Stimulated activated CD4-positive, alpha-beta T cell treated with anti-CD3 and anti-CD28 coated beads, TNF-alpha, amount 100 ng/mL, for 48 hours (primary cell): ENCODE measurements around the gene TECR.
"Not testable (repeated sequence)": the region's sequence is repeated elsewhere in the genome, so short reads cannot be mapped to it uniquely, and the experiment has no call there.

Experiments
- DNase-seq, 3 donors: peaks; one replicate each; pipeline ENCODE4 v3.0.0-alpha.2; 2020; ENCODE audit warnings: low read depth in 3 of 3

TECR gene

GRCh38 chr19:14529254-14530004, at the start of gene TECR:
Gene TECR, plus strand, starts transcription at chr19:14529594. Its CDS starts 103 bp downstream, at chr19:14529697.
- peak; percentile 100 for DNase-seq

- peak; percentile 57 to 65 (median 60) for DNase-seq
Measured at GRCh38 chr19:14479975-14480699, 49.3 kb upstream of the TECR start.

GRCh38 chr19:14480700-14481079, 48.7 kb upstream of the TECR start:
- no peak for DNase-seq

- DNase-seq, result no peak
Measured at GRCh38 chr19:14482172-14482941, 47.0 kb upstream of the TECR start.

- no peak for DNase-seq
Measured at GRCh38 chr19:14487370-14488125, 41.8 kb upstream of the TECR start.

GRCh38 chr19:14492756-14493337, 36.5 kb upstream of the TECR start:
- DNase-seq, result no peak

- DNase-seq, result no peak
Measured at GRCh38 chr19:14494411-14494810, 35.0 kb upstream of the TECR start.

- no peak for DNase-seq
Measured at GRCh38 chr19:14494910-14495671, 34.3 kb upstream of the TECR start.

GRCh38 chr19:14495672-14496028, 33.7 kb upstream of the TECR start:
- DNase-seq, result no peak

GRCh38 chr19:14496029-14496833, 33.2 kb upstream of the TECR start, which contains the start of gene GIPC1:
Gene GIPC1, minus strand, starts transcription at chr19:14496127. Its CDS starts 13,151 bp downstream, at chr19:14482976.
- peak; percentile 65 to 78 (median 70) for DNase-seq

- DNase-seq, result no peak
Measured at GRCh38 chr19:14496834-14497227, 32.6 kb upstream of the TECR start.

GRCh38 chr19:14497228-14497921, 32.0 kb upstream of the TECR start:
- no peak for DNase-seq

- no peak for DNase-seq
Measured at GRCh38 chr19:14502334-14503092, 26.9 kb upstream of the TECR start.

GRCh38 chr19:14503285-14503684, 26.1 kb upstream of the TECR start:
- DNase-seq, result no peak

GRCh38 chr19:14504575-14504974, 24.8 kb upstream of the TECR start:
- DNase-seq, result not testable (repeated sequence)

- DNase-seq, result peak; percentile 57 to 74 (median 57)
Measured at GRCh38 chr19:14505488-14506239, 23.7 kb upstream of the TECR start.

- no peak for DNase-seq
Measured at GRCh38 chr19:14507704-14508542, 21.5 kb upstream of the TECR start.
